Liver (tissue), 3 donors: ENCODE data around the gene RNF157.

Experiments used
- TAF1 ChIP-seq: conservative IDR thresholded peaks from 2 replicates; pipeline ENCODE4 v1.6.1; 2016; ENCODE audit warnings: antibody characterized with exemption, mild to moderate bottlenecking
- TF ChIP-seq, protein P1 (sequence below): fragments of 150-350 bp; IDR thresholded peaks from 2 replicates; pipeline ENCODE4 v1.5.1; 2017; ENCODE audit warnings: improper control_type of control experiment, low read depth, low read length; ENCODE audit not compliant: missing input control
- TF ChIP-seq, protein P2 (sequence below): IDR thresholded peaks from 2 replicates; pipeline ENCODE4 v1.6.1; 2016; ENCODE audit warnings: antibody characterized with exemption, mild to moderate bottlenecking
- donor health status: healthy.
- donor health status: healthy.

DNA sequence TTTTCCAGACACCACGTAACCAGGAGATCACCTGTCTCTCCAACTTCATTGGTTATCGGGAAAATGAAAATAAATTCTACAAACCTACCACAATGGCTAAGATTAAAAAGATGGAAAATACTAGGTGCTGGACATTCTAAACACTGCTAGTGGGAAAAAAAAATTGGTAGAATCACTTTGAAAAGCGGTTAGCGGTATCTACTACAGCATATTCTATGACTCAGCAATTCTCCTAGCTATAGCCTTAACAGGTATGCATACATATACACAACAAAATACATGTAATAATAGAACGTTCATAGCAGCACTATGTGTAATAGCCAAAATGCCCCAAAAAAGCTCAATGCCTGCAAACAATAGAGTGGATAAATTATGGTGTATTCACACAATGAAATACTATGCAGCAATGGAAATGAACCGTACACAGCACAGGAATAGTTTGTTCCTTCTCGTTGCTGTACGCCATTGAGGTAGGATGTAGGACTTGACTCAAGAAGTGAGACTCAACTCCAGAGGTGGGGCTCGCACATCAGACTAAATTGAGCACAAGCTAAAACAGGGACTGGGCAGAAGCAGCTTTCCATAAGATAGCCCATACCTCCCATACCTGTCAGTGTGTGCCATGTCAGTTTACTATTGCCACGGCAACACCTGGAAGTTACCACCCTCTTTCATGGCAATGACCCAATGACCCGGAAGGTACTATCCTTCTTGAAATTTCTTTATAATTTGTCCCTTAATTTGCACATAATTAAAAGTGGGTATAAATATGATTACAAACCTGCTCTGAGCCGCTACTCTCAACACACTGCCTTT is 44.8 kb downstream of the RNF157 start:
- TF ChIP-seq, protein P1, sequence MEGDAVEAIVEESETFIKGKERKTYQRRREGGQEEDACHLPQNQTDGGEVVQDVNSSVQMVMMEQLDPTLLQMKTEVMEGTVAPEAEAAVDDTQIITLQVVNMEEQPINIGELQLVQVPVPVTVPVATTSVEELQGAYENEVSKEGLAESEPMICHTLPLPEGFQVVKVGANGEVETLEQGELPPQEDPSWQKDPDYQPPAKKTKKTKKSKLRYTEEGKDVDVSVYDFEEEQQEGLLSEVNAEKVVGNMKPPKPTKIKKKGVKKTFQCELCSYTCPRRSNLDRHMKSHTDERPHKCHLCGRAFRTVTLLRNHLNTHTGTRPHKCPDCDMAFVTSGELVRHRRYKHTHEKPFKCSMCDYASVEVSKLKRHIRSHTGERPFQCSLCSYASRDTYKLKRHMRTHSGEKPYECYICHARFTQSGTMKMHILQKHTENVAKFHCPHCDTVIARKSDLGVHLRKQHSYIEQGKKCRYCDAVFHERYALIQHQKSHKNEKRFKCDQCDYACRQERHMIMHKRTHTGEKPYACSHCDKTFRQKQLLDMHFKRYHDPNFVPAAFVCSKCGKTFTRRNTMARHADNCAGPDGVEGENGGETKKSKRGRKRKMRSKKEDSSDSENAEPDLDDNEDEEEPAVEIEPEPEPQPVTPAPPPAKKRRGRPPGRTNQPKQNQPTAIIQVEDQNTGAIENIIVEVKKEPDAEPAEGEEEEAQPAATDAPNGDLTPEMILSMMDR: no peak
- no peak for TF ChIP-seq TAF1
- TF ChIP-seq, protein P2, sequence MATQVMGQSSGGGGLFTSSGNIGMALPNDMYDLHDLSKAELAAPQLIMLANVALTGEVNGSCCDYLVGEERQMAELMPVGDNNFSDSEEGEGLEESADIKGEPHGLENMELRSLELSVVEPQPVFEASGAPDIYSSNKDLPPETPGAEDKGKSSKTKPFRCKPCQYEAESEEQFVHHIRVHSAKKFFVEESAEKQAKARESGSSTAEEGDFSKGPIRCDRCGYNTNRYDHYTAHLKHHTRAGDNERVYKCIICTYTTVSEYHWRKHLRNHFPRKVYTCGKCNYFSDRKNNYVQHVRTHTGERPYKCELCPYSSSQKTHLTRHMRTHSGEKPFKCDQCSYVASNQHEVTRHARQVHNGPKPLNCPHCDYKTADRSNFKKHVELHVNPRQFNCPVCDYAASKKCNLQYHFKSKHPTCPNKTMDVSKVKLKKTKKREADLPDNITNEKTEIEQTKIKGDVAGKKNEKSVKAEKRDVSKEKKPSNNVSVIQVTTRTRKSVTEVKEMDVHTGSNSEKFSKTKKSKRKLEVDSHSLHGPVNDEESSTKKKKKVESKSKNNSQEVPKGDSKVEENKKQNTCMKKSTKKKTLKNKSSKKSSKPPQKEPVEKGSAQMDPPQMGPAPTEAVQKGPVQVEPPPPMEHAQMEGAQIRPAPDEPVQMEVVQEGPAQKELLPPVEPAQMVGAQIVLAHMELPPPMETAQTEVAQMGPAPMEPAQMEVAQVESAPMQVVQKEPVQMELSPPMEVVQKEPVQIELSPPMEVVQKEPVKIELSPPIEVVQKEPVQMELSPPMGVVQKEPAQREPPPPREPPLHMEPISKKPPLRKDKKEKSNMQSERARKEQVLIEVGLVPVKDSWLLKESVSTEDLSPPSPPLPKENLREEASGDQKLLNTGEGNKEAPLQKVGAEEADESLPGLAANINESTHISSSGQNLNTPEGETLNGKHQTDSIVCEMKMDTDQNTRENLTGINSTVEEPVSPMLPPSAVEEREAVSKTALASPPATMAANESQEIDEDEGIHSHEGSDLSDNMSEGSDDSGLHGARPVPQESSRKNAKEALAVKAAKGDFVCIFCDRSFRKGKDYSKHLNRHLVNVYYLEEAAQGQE: no peak
